GM19035 (cell line): ENCODE data around the gene ZNF223.

Experiments used
- ATAC-seq: cut with Tn5 transposase; IDR thresholded peaks from one replicate; pipeline ENCODE4 v1.9.1; 2021; ENCODE audit not compliant: unreplicated experiment

The ZNF223 gene

DNA sequence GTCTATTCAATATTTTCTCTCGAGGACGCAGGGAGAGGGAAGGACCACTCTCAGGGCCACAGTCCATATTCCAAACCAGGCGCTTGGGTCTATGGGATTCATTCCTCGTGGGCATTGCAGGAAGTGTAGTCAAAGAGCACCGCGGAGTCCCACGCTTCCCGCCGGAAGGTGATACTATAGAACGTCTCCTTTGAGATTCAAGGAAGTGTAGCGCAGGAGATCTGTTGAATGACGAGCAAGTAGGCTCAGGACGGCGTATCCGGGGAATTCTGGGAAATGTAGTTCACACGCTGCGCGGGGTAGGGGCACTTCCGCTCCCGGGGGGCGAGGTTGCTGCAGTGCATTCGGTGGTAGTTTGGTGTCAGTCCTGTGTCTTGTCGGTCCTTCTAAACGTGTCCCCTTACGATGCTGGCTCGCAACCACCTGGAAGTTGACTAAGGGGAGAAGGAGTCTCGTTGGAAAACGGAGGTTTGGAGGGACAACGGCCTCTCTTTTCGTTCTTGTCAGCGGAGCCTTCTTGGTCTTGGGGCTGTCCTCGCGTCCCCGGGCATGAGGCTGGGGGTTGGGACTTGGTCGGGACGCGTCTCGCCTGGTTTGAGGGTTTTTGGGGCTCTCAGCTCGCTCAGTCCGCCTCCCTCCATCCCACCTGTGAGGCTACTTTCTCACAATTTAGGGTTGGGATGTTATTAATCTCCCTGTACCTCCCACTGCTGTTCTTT, 20.1 kb downstream of the ZNF223 start, which contains the start of gene ZNF284:
ZNF284 (plus strand) TSS at position 336 of the 719 bp plus-strand sequence. CDS start 4,231 bp downstream, outside the sequence.
- ATAC-seq: peak; percentile 79

GRCh38 chr19:44072543-44073401, 20.9 kb downstream of the ZNF223 start:
- no peak for ATAC-seq

DNA sequence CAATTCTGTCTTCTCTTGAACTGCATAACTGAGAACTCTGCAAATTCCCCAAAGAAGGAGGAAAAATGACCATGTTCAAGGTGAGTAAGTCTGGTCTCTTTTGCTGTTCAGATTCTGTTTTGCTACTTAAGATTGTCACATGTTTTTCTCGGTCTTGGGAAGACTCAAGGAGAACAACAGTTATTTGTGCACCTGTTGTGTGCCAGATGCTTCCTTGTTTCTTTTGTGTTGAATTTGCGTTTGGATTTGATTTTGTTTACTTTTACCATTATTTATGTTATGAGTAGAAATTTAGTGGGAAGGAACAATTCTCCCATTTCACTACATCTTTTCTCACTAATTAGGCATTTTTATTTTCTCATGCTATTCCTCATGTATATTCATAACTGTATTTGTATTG, 24.5 kb downstream of the ZNF223 start:
- no peak for ATAC-seq

GRCh38 chr19:44092108-44092507, 40.3 kb downstream of the ZNF223 start:
- no peak for ATAC-seq

DNA sequence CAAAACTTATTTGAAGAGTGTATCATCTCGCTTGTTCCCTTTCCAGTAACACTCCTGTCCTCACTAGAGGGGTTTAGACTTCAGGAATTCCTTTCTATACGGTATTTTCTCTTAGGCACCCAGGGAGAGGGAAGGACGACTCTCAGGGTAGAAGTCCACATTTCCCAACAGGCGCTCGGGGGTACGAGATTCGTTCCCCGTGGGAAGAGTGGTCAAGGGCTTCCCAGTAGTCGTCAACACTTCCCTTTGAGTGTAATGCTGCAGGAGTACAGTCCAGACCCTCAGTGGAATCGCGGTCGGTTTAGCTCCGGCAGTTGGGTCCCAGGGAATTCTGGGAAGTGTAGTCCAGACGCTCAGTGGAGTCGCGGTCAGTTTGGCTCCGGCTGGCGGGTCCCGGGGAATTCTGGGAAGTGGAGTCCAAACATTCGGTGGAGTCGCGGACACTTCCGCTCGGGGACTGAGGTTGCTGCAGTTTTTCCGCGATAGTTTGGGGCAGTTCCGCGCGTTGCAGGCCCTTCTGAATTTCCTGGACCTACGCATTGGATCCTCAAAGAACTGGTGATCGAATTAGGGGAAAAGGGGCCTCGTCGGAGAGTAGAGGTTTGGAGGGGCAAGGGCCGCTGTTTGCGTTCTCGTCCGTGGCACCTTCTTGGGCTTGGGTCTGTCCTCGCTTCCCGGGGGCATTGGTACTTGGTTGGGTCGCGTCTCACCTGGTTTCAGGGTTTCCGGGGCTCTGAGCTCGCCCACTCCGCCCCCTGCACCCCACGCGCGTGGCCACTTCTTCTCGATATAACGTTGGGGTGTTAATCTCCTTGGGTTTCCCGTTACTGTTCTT, 42.3 kb downstream of the ZNF223 start, which contains the start of gene ZNF224:
ZNF224 (plus strand) TSS at position 431 of the 835 bp plus-strand sequence. CDS start 3,513 bp downstream, outside the sequence.
- ATAC-seq: peak; percentile 83

DNA sequence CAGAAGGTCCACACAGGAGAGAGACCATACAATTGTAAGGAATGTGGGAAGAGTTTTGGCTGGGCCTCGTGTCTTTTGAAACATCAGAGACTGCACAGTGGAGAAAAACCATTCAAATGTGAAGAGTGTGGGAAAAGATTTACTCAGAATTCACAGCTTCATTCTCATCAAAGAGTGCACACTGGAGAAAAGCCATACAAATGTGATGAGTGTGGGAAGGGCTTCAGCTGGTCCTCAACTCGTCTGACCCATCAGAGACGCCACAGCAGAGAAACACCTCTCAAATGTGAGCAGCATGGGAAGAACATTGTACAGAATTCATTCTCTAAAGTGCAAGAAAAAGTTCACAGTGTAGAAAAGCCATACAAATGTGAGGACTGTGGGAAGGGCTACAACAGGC, 55.9 kb downstream of the ZNF223 start:
- no peak for ATAC-seq

DNA sequence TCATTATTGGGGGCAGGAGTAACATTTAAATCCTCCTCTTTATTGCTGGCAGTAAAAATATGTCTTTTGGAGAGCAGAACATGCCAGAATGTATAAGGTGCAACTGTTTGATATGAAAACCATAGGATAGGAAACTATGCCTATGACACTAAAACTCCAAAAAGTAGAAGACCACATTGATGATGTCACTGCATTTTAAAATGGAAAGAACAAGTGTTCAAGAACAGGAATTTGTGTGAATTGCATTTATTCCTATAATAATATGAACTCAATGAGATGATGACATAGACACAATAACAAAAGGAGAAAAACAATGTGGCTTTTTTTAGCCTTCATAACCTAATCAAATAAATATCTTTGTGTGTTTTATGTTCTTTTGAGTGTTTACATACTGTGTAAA, 57.6 kb downstream of the ZNF223 start:
- no peak for ATAC-seq

- no peak for ATAC-seq
Observed at GRCh38 chr19:44111910-44112463, 60.2 kb downstream of the ZNF223 start.

GRCh38 chr19:44112802-44113137, 60.9 kb downstream of the ZNF223 start:
- ATAC-seq: no peak

- ATAC-seq: peak; percentile 93
Observed at GRCh38 chr19:44113138-44113783, 61.4 kb downstream of the ZNF223 start, which contains the start of gene ZNF225. Gene ZNF225 (plus strand): TSS chr19:44113399. CDS start chr19:44115828, 2,429 bp downstream.

DNA sequence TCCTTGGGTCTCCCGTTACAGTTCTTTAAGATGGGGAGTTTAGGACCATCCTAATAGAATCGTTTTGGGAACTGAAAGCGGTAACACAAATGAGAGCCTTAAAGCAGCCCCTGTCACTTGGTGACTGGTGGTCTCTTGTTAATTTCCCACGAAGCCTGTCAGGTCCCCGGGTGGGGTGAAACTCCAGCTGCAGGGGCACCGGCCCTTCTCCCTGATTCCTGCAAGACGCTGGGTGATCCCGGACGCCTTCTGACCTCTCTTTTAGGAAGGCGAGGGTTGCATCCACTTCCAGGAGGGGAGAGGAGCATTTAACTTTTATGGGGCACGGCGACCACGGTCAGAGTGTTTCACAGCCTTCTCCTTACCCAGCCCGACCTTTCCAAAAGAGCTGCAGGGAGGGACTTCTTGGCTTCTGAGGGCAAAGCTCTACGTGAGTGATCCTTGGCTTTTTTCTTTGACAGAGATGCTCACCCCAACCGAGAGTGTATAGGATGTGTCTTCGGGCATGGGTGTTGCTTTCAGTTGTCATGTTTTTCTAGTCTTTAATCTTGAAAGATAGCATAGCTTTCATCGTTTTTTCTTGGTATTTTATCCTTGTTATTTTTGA, 62.1 kb downstream of the ZNF223 start:
- ATAC-seq: peak; percentile 7
